ENCODE data around the gene PIK3C3. TPM values are rescaled to one million over a fixed set of nuclear protein-coding genes. Genes with fewer than 3 reads are reported as not detected.

The PIK3C3 gene
- total and polyA plus RNA-seq, 2 of the 8 experiments (the other 6 are each of a cell fraction or from before 2014, with no cell fraction given) = 15.3 to 47.4 TPM

GRCh38 chr18:41982942-41983660 is 28.1 kb downstream of the PIK3C3 start:
- no peaks in the 10 kb centered on the region for H3K9me3 ChIP-seq (ENCODE audit: insufficient read depth in 2 of 2, low read depth in 1 of 2, low read length in 1 of 2)
- no peak overlapping the region for H2AK5ac ChIP-seq (ENCODE audit: low read depth, low read length)
- no peak overlapping the region for H4K8ac ChIP-seq (ENCODE audit: extremely low read depth, insufficient read depth, low read length)
- H3K4ac ChIP-seq (replicated peaks; ENCODE audit: insufficient read length, low read depth, low read length) = no peak overlapping the region
- H3K56ac ChIP-seq (replicated peaks; ENCODE audit: insufficient read length, low read depth, low read length) = no peak overlapping the region
- H3K36me3 ChIP-seq (ENCODE audit: control insufficient read depth in 2 of 4, insufficient read depth in 4 of 4, low read length in 3 of 4) = peaks cover 0 to 4% (median 0%) of the 10 kb centered on the region in 4 experiments; a peak in 1 of 8 replicates
- WGBS, 2 experiments (ENCODE audit: extremely low coverage in 1 of 2, insufficient coverage in 1 of 2, insufficient read length in 1 of 2, insufficient replicate concordance in 2 of 2, low coverage in 1 of 2, low lambda C conversion rate in 2 of 2, missing lambda C conversion rate in 1 of 2) = 96% methylated on average over 2 of the region's 2 CpGs; no CpG with 5 or more reads in 1 of the 2 experiments
- H2BK5ac ChIP-seq (ENCODE audit: low read depth, low read length) = no peak overlapping the region
- no peak overlapping the region for H2BK15ac ChIP-seq (ENCODE audit: low read length)
- no peak overlapping the region for H2BK20ac ChIP-seq (ENCODE audit: low read length)
- no peak overlapping the region for H2BK120ac ChIP-seq (replicated peaks; ENCODE audit: low read depth, low read length)
- H3K9ac ChIP-seq (replicated peaks in 1 of 4; ENCODE audit: extremely low read depth in 1 of 4, low read depth in 3 of 4, low read length in 3 of 4) = no peak overlapping the region
- H2BK12ac ChIP-seq (ENCODE audit: low read depth, low read length) = no peak overlapping the region
- no peaks in the 10 kb centered on the region for H3K79me1 ChIP-seq (ENCODE audit: low read depth, low read length)
- H4K20me1 ChIP-seq (replicated peaks in 1 of 2; ENCODE audit: control insufficient read depth in 1 of 2, insufficient read depth in 2 of 2, low read length in 2 of 2) = no peaks in the 10 kb centered on the region
- H3K27ac ChIP-seq (ENCODE audit: low read depth, low read length) = no peak overlapping the region
- no peaks in the 10 kb centered on the region for H3K4me1 ChIP-seq (replicated peaks in 1 of 4; ENCODE audit: control insufficient read depth in 3 of 4, insufficient read depth in 4 of 4, low read length in 3 of 4)
- H4K5ac ChIP-seq (ENCODE audit: insufficient read length, low read depth, low read length) = no peak overlapping the region
- no peaks in the 10 kb centered on the region for H3K23me2 ChIP-seq (ENCODE audit: low read depth, low read length)
- H3K18ac ChIP-seq (ENCODE audit: extremely low read depth, low read length) = no peak overlapping the region
- DNase-seq (ENCODE audit: low read depth in 1 of 2, low spot score in 2 of 2) (no peak), FAIRE-seq (no peak)
- H2AFZ ChIP-seq (ENCODE audit: low read length) = no peak overlapping the region
- ChIA-PET POLR2A (ENCODE audit: partially characterized antibody) (no interaction called here), CTCF (ENCODE audit: partially characterized antibody) (interaction anchor here (1.3 kb wide), 1 partner anchor 14 kb away, joined by 3 read pairs; no protein-coding TSS in a partner anchor)
- H4K91ac ChIP-seq (replicated peaks; ENCODE audit: insufficient read length, low read length) = no peak overlapping the region
- no peak overlapping the region for H3K4me3 ChIP-seq (ENCODE audit: extremely low read depth in 1 of 4, insufficient read depth in 2 of 4, low read depth in 3 of 4, low read length in 4 of 4)
- no peaks in the 10 kb centered on the region for H3K27me3 ChIP-seq (replicated peaks in 1 of 4; ENCODE audit: control insufficient read depth in 3 of 4, extremely low read depth in 1 of 4, insufficient read depth in 3 of 4, low read length in 3 of 4)
- no peak overlapping the region for H3K14ac ChIP-seq (ENCODE audit: insufficient read length)
- no peak overlapping the region for H3K23ac ChIP-seq (ENCODE audit: insufficient read length)
- no peak overlapping the region for H3K4me2 ChIP-seq (ENCODE audit: insufficient read depth in 1 of 2, low read depth in 2 of 2, low read length in 2 of 2)
- no peaks in the 10 kb centered on the region for H3K79me2 ChIP-seq (ENCODE audit: control insufficient read depth in 1 of 2, insufficient read depth in 2 of 2, low read length in 2 of 2)
- TF ChIP-seq BCL11A (IDR thresholded peaks at IDR 0.05; ENCODE audit: low read depth in 2 of 2, low read length in 2 of 2) (no peak), SP4 (IDR thresholded peaks at IDR 0.05; ENCODE audit: low read length) (no peak), GTF2F1 (IDR thresholded peaks at IDR 0.05; ENCODE audit: borderline replicate concordance, low read depth, low read length) (no peak), TBP (IDR thresholded peaks at IDR 0.05; ENCODE audit: low read depth, low read length) (no peak), SIRT6 (IDR thresholded peaks at IDR 0.05; ENCODE audit: low read length) (no peak)
